Measurements from ENCODE around the gene PRAF2.

DNA sequence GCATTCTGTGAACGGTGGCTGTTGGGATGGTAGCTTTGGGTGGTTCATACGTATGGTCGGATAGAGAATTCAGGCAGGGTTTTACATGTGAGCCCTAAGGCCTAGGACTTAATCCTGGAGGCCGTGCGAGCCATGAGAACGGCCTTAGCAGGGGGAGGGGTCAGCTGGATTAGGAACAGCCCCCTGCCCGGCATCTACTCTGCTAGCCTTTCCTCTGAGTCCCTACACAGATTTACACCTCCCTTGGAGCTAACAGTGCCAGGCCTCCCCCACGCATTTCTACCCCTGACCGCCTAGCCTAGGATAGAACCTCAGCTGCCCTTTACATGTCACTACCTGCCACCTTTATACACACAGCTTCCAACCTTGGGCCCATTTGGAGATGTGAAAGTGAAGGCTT is 7.1 kb downstream of the PRAF2 start:
- no peak for TF ChIP-seq CTCF (IDR thresholded peaks at IDR 0.05)
- TF ChIP-seq POLR2A (IDR thresholded peaks at IDR 0.05), result no peak

All from ovary (tissue), 3 donors.